CMK (cell line): ENCODE data around the gene EIF4E.
"Not testable (repeated sequence)": the region's sequence is repeated elsewhere in the genome, so short reads cannot be mapped to it uniquely, and the experiment has no call there.

ENCODE experiments used
- DNase-seq: peaks from one replicate; pipeline ENCODE4 v3.0.0-alpha.2; 2010; ENCODE audit warnings: low read depth

The EIF4E gene

GRCh38 chr4:98930311-98930865, 1.5 kb upstream of the EIF4E start:
- DNase-seq = no peak

GRCh38 chr4:98929341-98930267, 671 bp upstream of the EIF4E start:
- peak; percentile 15 for DNase-seq

- peak; percentile 29 for DNase-seq
Measured at GRCh38 chr4:98928131-98928504, 815 bp downstream of the EIF4E start.

- not testable (repeated sequence) for DNase-seq
Measured at GRCh38 chr4:98926257-98926656, 2.7 kb downstream of the EIF4E start.

GRCh38 chr4:98921292-98921691, 7.6 kb downstream of the EIF4E start:
- no peak for DNase-seq

- no peak for DNase-seq
Measured at GRCh38 chr4:98919996-98920395, 8.9 kb downstream of the EIF4E start.

- DNase-seq = not testable (repeated sequence)
Measured at GRCh38 chr4:98910728-98911127, 18.2 kb downstream of the EIF4E start.

GRCh38 chr4:98909646-98910401, 19.1 kb downstream of the EIF4E start:
- DNase-seq = no peak

- no peak for DNase-seq
Measured at GRCh38 chr4:98908703-98909262, 20.1 kb downstream of the EIF4E start.

- DNase-seq = no peak
Measured at GRCh38 chr4:98908182-98908581, 20.8 kb downstream of the EIF4E start.

GRCh38 chr4:98905839-98906238, 23.1 kb downstream of the EIF4E start:
- no peak for DNase-seq

GRCh38 chr4:98905297-98905696, 23.6 kb downstream of the EIF4E start:
- no peak for DNase-seq

GRCh38 chr4:98903963-98904362, 25.0 kb downstream of the EIF4E start:
- no peak for DNase-seq

- DNase-seq = no peak
Measured at GRCh38 chr4:98903561-98903960, 25.4 kb downstream of the EIF4E start.

GRCh38 chr4:98899277-98899676, 29.7 kb downstream of the EIF4E start:
- no peak for DNase-seq

- DNase-seq = no peak
Measured at GRCh38 chr4:98891478-98892337, 37.2 kb downstream of the EIF4E start.

GRCh38 chr4:98890702-98891455, 38.1 kb downstream of the EIF4E start:
- no peak for DNase-seq

- DNase-seq = no peak
Measured at GRCh38 chr4:98887145-98887544, 41.8 kb downstream of the EIF4E start.

GRCh38 chr4:98886382-98886781, 42.6 kb downstream of the EIF4E start:
- DNase-seq = not testable (repeated sequence)

GRCh38 chr4:98880884-98881283, 48.0 kb downstream of the EIF4E start:
- DNase-seq = not testable (repeated sequence)

GRCh38 chr4:98879515-98879914, 49.4 kb downstream of the EIF4E start:
- DNase-seq = no peak
